GM19467 (cell line): ENCODE measurements around the gene GANAB.
"Not testable (repeated sequence)": the region's sequence is repeated elsewhere in the genome, so short reads cannot be mapped to it uniquely, and the experiment has no call there.

Experiments used
- ATAC-seq: cut with Tn5 transposase; IDR thresholded peaks from one replicate; pipeline ENCODE4 v1.9.1; 2021; ENCODE audit warnings: mild to moderate bottlenecking, moderate library complexity; ENCODE audit not compliant: unreplicated experiment

Gene GANAB

GRCh38 chr11:62621567-62622470, 24.6 kb downstream of the GANAB start, which contains the start of gene B3GAT3:
Gene B3GAT3, minus strand, starts transcription at chr11:62621986. Its CDS starts 39 bp downstream, at chr11:62621947.
- peak; percentile 90 for ATAC-seq

GRCh38 chr11:62621027-62621566, 25.3 kb downstream of the GANAB start:
- no peak for ATAC-seq

- not testable (repeated sequence) for ATAC-seq
Measured at GRCh38 chr11:62616957-62617356, 29.5 kb downstream of the GANAB start.

DNA sequence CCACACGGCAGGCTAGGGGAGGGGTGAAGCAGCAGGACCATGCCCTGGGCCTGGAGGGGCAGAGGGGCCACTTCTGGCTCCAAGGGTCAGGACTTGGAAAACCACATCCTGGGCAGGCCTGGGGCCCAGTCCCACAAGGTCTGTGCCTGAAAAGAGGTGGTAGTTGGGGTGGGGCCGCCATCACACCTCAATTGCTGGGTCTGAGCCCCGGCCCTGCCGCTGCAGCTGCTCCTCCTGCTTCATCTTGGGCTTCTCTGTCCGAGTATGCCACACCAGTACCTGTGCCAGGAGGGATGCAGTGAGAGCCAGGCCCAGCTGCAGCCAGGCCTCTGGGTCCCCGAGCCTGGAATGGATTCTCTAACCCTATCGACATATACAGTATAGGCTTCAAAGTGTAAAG, 30.9 kb downstream of the GANAB start:
- ATAC-seq = no peak

GRCh38 chr11:62614275-62614674, 32.1 kb downstream of the GANAB start:
- ATAC-seq = no peak

GRCh38 chr11:62613291-62613778, 33.1 kb downstream of the GANAB start:
- no peak for ATAC-seq

DNA sequence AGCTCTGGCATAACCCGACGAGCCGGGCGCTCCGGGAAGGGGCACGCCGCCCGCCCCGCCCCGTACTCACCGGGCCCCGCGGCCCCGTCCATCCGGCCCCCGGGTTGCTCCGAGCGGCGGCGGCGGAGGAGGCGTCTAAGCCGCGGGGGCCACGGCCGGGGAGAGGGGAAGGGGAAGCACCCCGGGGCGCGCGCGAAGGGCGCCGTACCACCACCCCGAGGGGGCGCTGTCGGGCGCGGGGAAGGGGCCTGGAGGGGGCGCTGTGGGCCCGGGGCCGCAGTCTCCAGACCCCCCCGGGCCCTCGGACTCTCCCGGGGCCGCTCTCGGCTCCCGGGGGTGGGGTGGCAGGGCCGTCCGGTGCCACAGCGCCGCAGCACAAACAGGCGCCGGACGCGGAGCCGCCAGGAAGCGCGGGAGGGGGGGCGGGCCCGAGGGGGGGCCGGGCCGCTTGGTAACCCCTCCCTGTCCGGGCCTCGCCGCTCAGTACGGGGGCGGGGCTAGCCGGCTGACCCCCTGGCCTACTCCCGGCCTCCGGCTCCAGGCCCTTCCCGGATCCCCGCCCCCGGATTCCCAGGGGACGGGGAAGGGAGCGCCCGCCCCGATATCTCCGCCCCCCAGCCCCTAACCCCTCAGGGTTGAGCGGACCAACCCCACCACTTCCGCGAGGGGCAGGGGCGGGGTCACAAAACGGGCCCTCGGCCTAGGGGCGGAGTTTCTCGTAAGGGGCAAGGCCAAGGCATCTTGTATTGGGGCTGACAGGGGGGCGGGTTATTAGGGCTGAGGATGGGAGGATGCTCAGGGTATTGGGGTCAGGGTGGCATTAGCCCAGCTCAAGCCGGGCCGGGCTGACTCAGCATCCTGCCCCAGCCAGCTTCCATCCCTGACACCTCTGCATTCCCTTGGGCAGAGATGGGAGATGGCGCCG, 33.8 kb downstream of the GANAB start, which contains the start of the genes EML3 and ROM1:
Gene EML3 (minus strand): TSS at position 410 of the 925 bp plus-strand sequence. CDS start 318 bp downstream, at position 92.
Gene ROM1 (plus strand): TSS at position 892 of the 925 bp plus-strand sequence. CDS start 25 bp downstream, at position 917.
- ATAC-seq = peak; percentile 57

DNA sequence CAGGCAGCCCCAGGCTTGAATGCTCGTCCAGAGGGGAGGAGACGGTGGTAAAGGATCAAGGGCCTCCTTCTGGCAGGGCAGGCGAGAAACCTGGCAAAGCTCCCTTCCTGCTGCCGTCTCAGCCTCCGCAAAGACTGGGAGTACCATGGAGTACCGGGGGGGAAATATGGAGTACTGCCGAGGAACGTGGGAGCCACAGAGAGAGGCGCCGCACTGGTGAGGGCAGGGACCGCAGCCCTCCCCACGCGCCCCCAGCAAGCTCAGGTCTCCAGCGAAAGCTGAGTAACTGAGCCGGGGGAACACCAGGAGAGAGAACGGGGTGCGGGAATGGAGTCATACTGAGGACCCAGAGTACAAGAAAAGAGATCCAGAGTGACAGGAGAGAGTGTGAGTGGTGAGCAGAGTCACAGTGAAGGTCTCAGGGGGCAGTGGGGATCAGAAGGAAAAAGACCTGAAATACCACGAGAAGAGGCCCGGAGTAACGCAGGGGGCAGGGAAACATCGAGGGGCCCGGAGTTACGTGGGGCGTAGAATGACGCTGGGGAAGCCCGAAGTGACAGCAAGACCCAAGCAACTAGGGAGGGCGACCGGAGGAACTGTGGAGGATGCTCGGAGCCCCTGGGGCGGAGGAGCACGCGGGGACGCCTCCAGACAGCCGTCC, 34.6 kb downstream of the GANAB start:
- peak; percentile 15 for ATAC-seq

DNA sequence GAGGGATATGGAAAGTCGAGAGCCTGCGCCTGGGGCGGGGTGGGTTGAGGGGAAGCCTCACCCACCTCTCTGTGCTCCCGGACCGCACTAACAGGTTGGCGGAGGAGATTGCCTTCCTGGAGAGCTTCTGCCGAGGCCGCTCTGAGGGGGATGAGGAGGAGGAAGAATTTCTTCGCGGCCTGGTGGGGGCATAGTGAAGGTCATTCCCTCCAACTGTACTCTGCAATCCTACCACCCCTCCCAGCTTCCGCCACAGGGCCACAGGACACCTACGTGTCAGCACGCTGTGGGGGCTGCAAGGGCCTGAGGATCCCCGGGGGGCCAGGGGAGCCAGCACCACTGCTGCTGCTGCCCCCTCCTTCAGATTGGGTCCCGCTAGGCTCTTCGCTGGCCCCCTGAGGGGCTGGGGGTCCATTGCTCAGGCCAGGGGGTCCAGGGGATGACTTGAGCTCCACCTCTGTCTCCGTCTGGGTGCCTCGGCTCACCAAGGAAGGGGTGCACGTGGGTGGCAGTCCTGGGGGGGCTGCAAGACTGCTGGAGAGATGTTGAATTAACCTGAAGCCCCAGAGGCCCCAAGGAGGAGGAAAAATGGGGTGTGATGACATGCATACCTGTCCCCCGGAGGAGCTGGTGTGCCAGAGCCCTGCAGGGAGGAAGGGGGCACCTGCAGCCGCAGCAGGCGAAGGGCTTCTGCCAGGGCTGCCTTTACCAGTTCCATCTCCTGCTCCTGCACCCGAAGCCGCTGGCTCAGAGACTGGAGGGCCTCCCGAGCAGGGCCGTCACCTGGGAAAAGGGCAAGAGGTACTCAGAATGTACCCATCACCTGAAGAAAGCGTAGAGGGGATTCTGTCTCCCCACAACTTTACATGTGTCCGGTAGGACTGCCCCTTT, 35.4 kb downstream of the GANAB start:
- ATAC-seq = no peak

GRCh38 chr11:62610403-62610802, 36.0 kb downstream of the GANAB start:
- no peak for ATAC-seq

DNA sequence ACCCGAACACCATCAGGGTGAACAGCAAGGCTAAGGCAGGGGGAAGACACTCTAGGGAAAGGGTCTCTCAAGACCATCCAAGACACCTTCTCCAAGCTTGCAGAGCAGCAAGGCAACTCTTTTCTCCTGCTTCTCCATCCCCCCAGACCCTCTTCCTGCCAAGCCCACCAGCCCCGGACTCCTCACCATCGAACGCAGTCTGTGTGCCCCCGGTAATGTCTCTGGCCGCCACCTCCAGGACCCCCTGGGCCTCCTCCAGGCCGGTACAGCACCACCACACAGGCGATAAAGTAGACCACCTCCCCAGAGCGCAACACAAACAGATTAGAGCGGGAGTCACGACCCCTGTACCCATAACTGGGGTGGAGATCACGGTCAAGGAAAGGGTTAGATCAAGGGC, 37.6 kb downstream of the GANAB start:
- ATAC-seq = no peak

DNA sequence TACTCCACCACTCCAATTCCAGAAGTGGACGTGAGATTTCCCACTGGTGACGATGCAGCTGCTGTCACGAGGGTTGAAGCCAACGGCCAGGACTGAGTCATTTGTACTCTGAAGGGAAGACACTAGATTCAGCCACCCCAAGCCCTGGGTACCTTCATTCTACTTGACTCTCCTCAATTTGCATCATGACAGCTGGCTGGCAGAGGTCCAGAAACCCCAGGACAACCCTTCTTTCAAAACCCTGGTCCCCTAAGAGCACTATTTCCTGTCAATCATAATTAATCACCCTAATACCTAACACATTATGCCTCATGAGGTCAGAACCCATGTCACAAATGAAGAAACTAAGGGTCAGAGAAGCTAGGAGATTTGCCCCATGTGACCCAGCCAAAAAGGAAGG, 38.7 kb downstream of the GANAB start:
- ATAC-seq = no peak

DNA sequence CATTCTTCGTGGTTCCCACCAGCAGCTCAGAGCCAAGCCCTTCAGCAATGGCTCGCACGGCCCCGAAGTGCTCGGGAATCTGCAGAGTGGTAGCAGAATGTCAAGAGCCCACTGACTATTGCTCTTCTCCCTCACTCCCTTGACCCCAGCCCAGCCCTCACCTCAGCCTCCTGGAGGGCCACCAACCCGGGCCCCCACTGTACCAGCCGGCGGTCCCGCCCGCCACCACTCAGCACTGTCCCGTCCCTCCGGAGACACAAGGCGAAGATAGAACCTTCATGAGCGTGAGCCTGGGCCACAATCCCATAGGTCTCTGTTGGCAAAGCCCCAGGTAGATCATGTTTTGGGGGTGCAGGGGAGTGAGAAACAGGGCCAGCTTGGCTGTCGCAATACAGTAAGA, 40.5 kb downstream of the GANAB start:
- ATAC-seq = no peak

DNA sequence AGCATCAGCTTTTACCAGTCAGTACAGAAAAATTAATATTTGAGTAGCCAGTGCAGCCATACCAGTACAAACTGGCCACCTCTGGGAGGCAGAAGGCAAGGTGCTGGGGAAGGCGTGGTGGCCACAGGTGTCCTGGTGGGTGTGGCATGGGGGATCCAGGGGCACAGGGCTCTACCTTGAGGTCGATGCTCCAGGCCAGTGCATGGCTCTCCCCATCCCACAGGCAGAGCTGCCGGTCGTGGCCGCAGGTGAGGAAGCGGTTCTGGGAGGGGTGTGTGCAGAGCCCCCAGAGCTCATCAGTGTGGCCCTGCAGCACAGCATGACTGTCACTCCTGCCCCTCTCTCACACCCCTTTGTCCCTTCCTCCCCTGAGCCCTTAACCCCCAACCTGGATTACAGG, 40.9 kb downstream of the GANAB start:
- ATAC-seq = no peak

GRCh38 chr11:62604460-62605120, 41.8 kb downstream of the GANAB start:
- no peak for ATAC-seq

DNA sequence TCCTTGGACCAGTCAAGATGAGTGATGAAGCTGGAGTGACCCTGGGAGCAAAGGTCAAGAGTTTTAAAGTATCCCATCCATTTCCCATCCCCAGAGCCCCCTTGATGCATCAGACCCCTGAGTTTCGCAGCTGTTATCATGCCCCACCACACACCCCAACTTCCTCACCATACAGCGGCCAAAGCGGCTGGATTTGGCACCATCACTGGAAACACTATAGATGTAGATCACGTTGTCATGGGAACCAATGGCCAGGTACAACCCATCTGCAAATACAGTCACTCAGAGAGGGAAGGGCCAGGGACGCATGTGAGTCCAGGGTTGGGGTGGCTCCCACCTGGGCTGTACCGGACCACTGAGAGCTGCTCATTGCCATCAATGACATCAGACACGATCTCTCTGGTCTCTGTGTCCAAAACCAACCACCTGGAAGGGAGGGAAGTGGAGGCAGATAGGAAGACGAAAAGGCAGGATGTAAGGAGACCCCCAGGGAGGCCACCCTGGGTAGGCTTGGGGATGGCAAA, 42.6 kb downstream of the GANAB start:
- ATAC-seq = no peak

DNA sequence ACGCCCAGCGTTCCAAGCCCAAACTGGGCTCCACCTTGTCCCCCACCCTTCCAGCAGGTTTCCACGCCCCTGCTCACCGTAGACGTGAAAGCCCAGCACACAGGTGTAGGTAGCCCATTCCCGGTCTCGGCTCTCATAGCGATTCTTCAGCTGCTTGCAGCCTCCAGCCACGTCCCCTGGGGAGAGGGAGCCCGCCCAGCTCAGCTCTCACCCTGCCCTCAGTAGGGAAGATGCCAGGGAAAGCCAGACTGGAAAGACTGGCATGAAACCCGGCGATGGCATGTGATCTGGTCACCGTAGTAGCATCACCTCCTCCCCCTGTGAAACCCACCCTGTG, 43.4 kb downstream of the GANAB start:
- ATAC-seq = no peak

DNA sequence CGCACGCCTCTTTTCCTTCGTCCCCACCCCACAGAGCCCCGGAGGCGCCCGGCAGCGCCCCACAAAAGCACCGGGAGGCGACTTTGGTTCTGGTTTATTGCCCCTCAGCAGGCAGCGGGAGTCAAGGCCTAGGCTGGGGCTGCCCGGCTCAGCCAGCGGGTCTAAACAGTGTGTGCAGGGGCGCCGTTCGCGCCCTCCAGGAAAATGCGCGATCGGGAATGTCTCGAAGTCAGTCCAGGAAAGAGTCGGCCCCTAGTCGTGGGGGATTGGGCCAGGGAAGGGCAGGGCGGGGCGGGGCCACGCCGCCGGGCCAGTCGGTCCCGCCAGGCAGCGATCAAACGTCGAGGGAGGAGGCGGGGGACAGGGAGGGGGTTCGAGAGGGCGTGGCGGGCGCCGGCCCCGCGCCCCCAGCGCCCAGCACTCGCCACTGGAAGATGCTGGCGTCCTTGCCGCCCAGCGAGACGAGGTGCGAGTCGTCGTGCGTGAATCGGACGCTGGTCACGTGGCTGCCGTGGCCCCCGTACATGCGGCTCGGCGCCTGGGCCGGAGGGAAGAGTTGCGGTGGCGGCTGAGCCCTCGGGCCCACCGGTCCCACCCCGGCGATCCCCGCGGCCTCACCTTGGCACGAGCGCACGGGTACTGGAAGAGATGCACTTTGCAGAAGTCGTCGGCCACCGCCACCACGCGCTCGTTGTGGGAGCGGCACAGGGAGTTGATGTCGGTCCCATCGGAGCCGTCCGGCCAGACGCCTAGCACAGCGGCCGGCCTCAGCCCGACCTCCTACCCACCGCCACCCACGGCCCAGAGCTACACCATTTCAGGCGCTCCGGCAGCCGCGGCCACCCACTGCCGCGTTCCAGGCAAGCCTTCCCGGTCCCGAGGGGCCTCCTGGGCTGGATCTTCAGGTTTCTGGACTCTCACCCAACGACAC, 44.0 kb downstream of the GANAB start:
- ATAC-seq = no peak
